ENCODE data around the gene GPR55.

GRCh38 chr2:230937362-230937761 is 12.3 kb upstream of the GPR55 start:
- TF ChIP-seq USF2 (IDR thresholded peaks at IDR 0.05; ENCODE audit: low read length) (no peak), CEBPB (IDR thresholded peaks at IDR 0.05; ENCODE audit: low read depth, low read length) (no peak), CTCF (IDR thresholded peaks at IDR 0.05; ENCODE audit: control extremely low read depth in 1 of 3, insufficient read depth in 1 of 3, low read depth in 1 of 3, low read length in 3 of 3) (no peak), POLR2AphosphoS5 (IDR thresholded peaks at IDR 0.05; ENCODE audit: low read depth, low read length) (no peak), CHD2 (IDR thresholded peaks at IDR 0.05; ENCODE audit: low read length) (no peak), POLR2A (IDR thresholded peaks at IDR 0.05; ENCODE audit: control extremely low read depth in 1 of 2, low read depth in 2 of 2, low read length in 2 of 2) (no peak), ZNF274 (IDR thresholded peaks at IDR 0.05; ENCODE audit: borderline replicate concordance, extremely low read depth, low read length) (no peak), TAF1 (IDR thresholded peaks at IDR 0.05; ENCODE audit: low read depth, low read length) (no peak), EZH2 (IDR thresholded peaks at IDR 0.05; ENCODE audit: low read depth, low read length, severe bottlenecking) (no peak)

Data from H1 (cell line).